GM21528 (cell line): ENCODE results near the gene C1orf105.

Experiments
- ATAC-seq: cut with Tn5 transposase; IDR thresholded peaks from one replicate; pipeline ENCODE4 v1.9.1; 2021; ENCODE audit warnings: mild to moderate bottlenecking, moderate library complexity; ENCODE audit not compliant: unreplicated experiment, low FRiP score

The C1orf105 gene

GRCh38 chr1:172394811-172395210 is 25.7 kb upstream of the C1orf105 start:
- ATAC-seq, result no peak

GRCh38 chr1:172395576-172395975 is 24.9 kb upstream of the C1orf105 start:
- no peak for ATAC-seq

GRCh38 chr1:172397221-172397620 is 23.3 kb upstream of the C1orf105 start:
- no peak for ATAC-seq

- ATAC-seq, result no peak
Observed at GRCh38 chr1:172397633-172398032, 22.9 kb upstream of the C1orf105 start.

DNA sequence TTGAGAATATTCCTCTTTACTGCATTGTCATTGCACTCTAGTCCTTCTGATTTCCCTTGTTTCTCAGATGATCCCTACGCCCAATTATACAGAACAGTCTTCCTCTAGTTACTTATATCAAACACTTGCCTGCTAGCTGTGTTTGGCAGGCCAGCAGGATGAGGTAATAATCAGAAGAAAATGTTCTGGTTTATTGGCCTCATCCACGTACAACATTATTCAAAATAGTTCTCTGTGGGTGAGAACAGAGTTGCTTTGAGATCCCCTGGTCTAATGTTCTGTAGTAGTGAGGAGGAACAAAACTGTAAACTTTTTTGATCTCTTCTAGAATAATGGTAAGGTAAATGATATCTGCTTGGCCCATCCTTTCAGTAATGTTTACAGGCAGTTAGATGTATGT is 22.3 kb upstream of the C1orf105 start:
- ATAC-seq, result no peak

GRCh38 chr1:172398970-172399755 is 21.3 kb upstream of the C1orf105 start:
- ATAC-seq, result no peak

DNA sequence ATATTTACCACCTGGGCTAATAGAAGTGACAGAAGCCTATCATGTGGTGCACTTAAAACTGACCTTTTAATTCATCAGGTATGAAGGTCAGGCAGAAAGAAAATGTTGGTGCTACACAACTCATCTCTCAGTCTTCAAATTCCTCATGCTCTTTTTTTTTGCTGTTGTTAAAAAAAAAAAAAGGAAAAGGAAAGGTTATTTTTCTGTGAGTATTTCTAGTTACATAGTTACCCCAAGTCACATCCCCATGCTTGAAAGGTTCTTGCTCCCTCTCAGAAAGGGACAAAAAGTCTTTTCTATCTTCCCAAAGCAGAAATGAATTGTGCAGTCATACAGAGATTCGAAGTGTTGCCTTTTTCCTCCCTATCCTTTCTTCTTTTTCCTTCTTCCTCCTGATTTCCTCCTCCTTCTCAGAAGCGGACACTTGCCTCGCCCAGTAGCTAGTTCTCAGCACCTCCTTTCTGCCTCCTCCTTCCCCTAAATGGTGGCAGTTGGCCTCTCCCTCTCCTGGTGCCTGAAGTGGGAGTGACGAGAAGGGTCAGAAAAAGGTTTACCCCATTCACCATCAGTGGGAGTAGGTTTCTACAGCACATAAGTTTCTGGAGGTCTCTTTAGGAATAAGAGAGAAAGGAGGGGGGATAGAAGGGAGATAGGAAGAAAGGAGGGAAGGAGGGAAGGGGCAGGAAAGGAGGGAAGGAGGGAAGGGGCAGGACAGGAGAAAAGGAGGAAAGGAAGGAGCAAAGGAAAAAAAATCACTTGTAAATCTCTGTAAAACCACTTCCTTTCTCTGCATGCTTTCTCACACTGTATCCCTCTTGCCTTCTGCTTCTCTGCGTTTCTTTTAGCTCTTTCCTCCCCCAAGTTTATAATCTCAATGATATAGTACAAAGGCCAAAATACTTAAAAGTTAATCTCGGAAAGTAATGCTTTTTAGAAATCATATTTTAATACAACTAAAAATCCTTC is 20.4 kb upstream of the C1orf105 start:
- ATAC-seq, result no peak

DNA sequence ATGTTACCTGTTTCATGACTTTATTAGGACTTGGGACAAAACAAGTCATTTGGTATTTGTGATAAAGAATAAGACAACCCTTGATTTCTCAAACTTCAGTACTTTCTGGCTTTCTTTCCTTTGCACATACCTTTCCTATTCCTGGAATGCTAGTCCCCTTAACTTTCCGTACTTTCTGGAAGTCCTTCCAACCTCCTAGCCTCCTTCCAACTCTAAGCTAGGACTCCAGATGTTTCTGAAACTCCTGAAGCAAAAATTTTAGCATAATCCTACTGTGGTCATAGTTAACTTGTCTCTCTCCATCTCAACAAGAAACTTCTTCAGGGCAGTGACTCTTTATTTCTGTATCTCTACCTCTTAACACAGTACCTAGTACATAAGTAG is 19.8 kb upstream of the C1orf105 start:
- ATAC-seq, result no peak

DNA sequence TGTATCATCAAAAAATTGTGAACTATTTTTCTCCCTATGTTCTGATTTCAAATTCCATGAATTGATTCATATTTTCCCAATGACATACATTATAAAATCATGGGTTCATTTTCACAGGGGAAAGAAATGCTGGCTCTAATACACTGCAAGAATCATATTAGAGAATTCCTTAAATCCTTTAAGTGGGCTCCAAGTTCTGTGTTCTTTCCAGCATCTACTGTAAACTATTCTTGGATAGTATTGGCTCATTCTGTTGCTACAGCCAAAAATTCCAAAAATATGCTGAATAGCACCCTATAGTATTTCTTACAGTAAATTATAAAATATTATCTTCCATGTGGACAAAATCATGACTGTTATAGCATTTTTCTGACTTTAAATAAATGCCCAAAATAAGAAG is 19.0 kb upstream of the C1orf105 start:
- no peak for ATAC-seq

DNA sequence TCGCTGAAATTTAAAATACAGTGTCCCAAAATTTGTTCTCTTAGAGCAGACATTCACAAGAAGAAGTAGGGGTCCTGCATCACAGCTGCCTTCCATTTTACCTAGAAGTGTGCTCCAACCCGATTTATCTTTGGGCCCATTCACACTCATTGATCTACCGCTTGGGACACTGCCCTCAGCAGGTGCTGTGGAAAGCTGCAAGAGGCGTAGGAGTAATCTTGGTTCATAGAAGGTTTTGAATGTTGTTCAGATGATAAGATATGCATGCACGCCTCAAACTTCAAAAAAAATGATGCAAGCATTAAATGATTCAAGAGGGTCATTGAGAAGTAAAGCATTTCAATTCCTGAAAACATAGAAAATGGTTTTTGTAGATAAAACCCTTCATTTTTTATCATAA is 18.6 kb upstream of the C1orf105 start:
- ATAC-seq, result no peak

GRCh38 chr1:172402878-172403569 is 17.5 kb upstream of the C1orf105 start:
- no peak for ATAC-seq

DNA sequence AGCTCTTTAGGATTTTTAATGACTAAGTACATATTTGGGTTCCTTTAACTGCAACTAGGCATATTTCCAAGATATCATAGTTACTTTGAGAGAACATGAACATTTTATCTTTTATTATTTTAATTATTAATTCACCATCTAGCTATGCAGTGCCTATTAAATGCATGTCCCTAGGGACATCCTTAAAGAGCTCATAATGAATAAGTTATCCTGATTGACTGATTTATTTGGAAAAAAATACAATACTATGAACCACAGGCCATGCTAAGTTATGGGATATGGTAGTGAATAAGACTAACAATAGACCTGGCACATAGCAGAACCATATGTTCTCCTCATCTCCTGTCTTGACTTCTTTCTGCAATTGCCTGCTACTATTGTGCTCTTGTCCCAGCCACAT is 16.4 kb upstream of the C1orf105 start:
- ATAC-seq, result no peak

DNA sequence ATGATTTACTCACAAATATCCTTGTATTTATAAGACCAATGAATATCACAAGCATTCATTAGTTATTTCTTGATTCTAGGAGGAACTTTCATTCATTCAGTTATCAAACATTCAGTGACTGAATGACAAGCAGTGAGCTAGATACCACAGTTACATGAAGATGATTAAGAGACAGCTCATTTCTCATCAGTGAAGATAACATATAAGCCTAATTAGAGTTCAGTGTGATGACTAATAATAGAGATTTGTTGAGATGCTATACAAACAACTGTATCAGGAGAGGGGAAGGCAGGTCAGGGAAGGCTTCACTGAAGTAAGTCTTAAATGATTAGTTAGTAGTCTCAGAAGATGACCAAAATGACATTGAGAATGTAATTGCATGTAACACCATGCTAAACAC is 14.6 kb upstream of the C1orf105 start:
- ATAC-seq, result no peak

DNA sequence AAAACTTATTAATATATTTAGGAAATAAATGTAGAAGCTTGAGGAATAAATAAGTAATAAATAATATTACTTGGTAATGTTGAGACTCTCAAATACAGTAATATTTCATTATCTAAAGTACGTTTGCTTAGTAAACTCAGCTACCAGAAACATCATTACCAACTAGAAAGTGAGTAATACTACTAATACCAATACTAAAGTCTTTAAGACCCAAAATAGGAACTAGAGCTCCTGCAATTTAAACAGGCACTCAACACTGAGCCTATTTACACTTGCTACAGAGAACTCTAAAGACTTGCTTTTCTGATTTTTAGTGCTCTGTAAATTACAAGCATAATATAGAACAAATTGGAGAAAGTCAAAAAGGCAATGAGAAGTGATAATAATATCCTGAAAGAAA is 13.5 kb upstream of the C1orf105 start:
- ATAC-seq, result no peak

- ATAC-seq, result no peak
Observed at GRCh38 chr1:172408958-172409357, 11.5 kb upstream of the C1orf105 start.

- ATAC-seq, result no peak
Observed at GRCh38 chr1:172410027-172410426, 10.5 kb upstream of the C1orf105 start.

- ATAC-seq, result no peak
Observed at GRCh38 chr1:172411791-172412338, 8.6 kb upstream of the C1orf105 start.

GRCh38 chr1:172414331-172414730 is 6.2 kb upstream of the C1orf105 start:
- no peak for ATAC-seq

- ATAC-seq, result no peak
Observed at GRCh38 chr1:172416496-172417035, 3.9 kb upstream of the C1orf105 start.

DNA sequence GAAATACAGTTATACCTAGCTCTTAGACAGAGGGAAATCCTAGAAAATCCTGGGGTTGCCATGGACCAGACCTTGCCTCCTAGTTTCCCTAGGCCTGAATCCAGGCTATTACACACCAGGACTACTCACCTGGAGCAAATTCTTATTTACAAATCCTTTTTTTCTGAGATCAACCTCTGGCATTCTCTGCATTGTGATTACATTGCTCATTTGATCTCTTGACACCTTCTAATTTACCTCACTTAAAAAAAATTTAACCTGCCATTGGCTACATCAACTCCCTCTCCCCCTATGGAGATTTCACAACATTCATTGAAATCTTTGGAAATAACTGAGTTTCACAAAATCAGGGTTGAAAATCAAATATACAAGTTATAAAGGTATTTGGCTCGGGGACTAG is 2.9 kb upstream of the C1orf105 start:
- no peak for ATAC-seq
